CD8-positive, alpha-beta memory T cell (primary cell): ENCODE data around the gene TRIM52. TPM values are rescaled to one million over a fixed set of nuclear protein-coding genes. Genes with fewer than 3 reads are reported as not detected.
A peak's percentile ranks its signal among the peaks of the same experiment; 100 is the strongest.
"Not testable (repeated sequence)": the region's sequence is repeated elsewhere in the genome, so short reads cannot be mapped to it uniquely, and the experiment has no call there.

ENCODE experiments used
- CTCF ChIA-PET: fragments of 350-600 bp; sonication (Branson Sonifier 250); formaldehyde crosslinking; loops from one replicate; lab custom pipeline; 2021; ENCODE audit warnings: antibody characterized with exemption; lab: Charles Lee
- POLR2A ChIA-PET: fragments of 350-600 bp; sonication (Branson Sonifier 250); formaldehyde crosslinking; loops from one replicate; lab custom pipeline; 2021; ENCODE audit warnings: antibody characterized with exemption; lab: Charles Lee
- DNase-seq, 5 donors: peaks; one replicate each; pipeline versions ENCODE4 v3.0.0 to v3.0.0-alpha.2; 2020 to 2022; ENCODE audit warnings: mixed read lengths in 1 of 5
- H3K27ac ChIP-seq: one replicate; pipeline ENCODE4 v1.7.0; 2013; ENCODE audit warnings: low read depth, mild to moderate bottlenecking, low read length, moderate library complexity
- H3K27me3 ChIP-seq: 2 replicates; pipeline ENCODE4 v1.7.0; 2013; ENCODE audit warnings: low read length, mild to moderate bottlenecking; ENCODE audit not compliant: insufficient read depth, poor library complexity, severe bottlenecking
- H3K36me3 ChIP-seq: 2 replicates; pipeline ENCODE4 v1.7.0; 2013; ENCODE audit warnings: mild to moderate bottlenecking, low read length, moderate library complexity; ENCODE audit not compliant: insufficient read depth
- H3K4me1 ChIP-seq: 2 replicates; pipeline ENCODE4 v1.7.0; 2013; ENCODE audit warnings: mild to moderate bottlenecking, low read length, moderate library complexity; ENCODE audit not compliant: insufficient read depth
- H3K4me3 ChIP-seq: 2 replicates; pipeline ENCODE4 v1.7.0; 2013; ENCODE audit warnings: mild to moderate bottlenecking, low read length
- H3K9me3 ChIP-seq: 2 replicates; pipeline ENCODE4 v1.7.0; 2013; ENCODE audit warnings: mild to moderate bottlenecking, low read length
- H3K27ac Mint-ChIP-seq, 8 donors: one replicate each; pipeline ENCODE4 v1.8.0; 2020 to 2021; ENCODE audit warnings: mixed read lengths in 8 of 8, mild to moderate bottlenecking in 6 of 8, inconsistent platforms in 3 of 8, moderate library complexity in 3 of 8
- H3K27me3 Mint-ChIP-seq, 2 donors: one replicate each; pipeline ENCODE4 v1.8.0; 2020 to 2021; ENCODE audit warnings: mixed read lengths in 2 of 2, mild to moderate bottlenecking in 1 of 2, moderate library complexity in 1 of 2
- H3K36me3 Mint-ChIP-seq, 3 donors: one replicate each; pipeline ENCODE4 v1.8.0; 2020 to 2021; ENCODE audit warnings: mixed read lengths in 3 of 3, inconsistent platforms in 1 of 3, mild to moderate bottlenecking in 1 of 3
- H3K4me1 Mint-ChIP-seq, 3 donors: one replicate each; pipeline ENCODE4 v1.8.0; 2020 to 2021; ENCODE audit warnings: mixed read lengths in 3 of 3, inconsistent platforms in 1 of 3, mild to moderate bottlenecking in 1 of 3
- H3K4me3 Mint-ChIP-seq, 7 donors: one replicate each; pipeline ENCODE4 v1.8.0; 2020 to 2021; ENCODE audit warnings: mixed read lengths in 7 of 7, mild to moderate bottlenecking in 6 of 7, moderate library complexity in 4 of 7, inconsistent platforms in 2 of 7
- H3K9me3 Mint-ChIP-seq, 5 donors: one replicate each; pipeline ENCODE4 v1.8.0; 2020 to 2022; ENCODE audit warnings: mixed read lengths in 5 of 5, mild to moderate bottlenecking in 3 of 5, moderate library complexity in 2 of 5, inconsistent platforms in 1 of 5
- polyA plus RNA-seq: library from polyadenylated mRNA; unstranded; fragments of 300-500 nt; fragmentation: Illumina TruSeq; gene quantifications from one replicate; pipeline ENCODE4 v1.2.3, GENCODE V29; 2021
- total RNA-seq, 2 experiments: library from RNA; stranded (reverse); gene quantifications; one replicate each; pipeline ENCODE4 v1.2.3, GENCODE V29; 2021

Gene TRIM52
- total RNA-seq (10 to 100 TPM; 14.1 to 17.1 TPM), polyA plus RNA-seq (46.3 TPM)

- ChIA-PET POLR2A (interaction anchor here (0.6 to 4.7 kb wide), 10 partner anchors 9 to 458 kb away, joined by 3 to 118 read pairs (median 20); partner anchors contain the start of genes RACK1 and TRIM41), CTCF (interaction anchor here (1.0 to 3.5 kb wide), 13 partner anchors 9 to 92 kb away, joined by 3 to 39 read pairs (median 8); partner anchors contain the start of genes RACK1, TRIM41 and TRIM7)
- Mint-ChIP-seq H3K36me3 (peaks cover 5 to 52% (median 13%) of the 10 kb centered on the region in 3 donors), H3K4me3 (peak within 1 kb of the TSS; percentile 97 to 99 (median 98)), H3K9me3 (no peaks in the 10 kb centered on the region), H3K27ac (peak within 1 kb of the TSS; percentile 95 to 99 (median 98)), H3K4me1 (peaks cover 50 to 58% (median 54%) of the 10 kb centered on the region in 3 donors), H3K27me3 (no peaks in the 10 kb centered on the region)
- DNase-seq, result peak; percentile 83 to 95 (median 91)
- H3K27me3 ChIP-seq, result no peaks in the 10 kb centered on the region
- peak within 1 kb of the TSS; percentile 99 for H3K4me3 ChIP-seq
- H3K9me3 ChIP-seq, result no peaks in the 10 kb centered on the region
- peak within 1 kb of the TSS; percentile 99 for H3K27ac ChIP-seq
- peaks cover 7% of the 10 kb centered on the region for H3K36me3 ChIP-seq
- peaks cover 49% of the 10 kb centered on the region for H3K4me1 ChIP-seq
Measured at GRCh38 chr5:181260720-181261319, at the start of gene TRIM52. TSS of gene TRIM52 (minus strand) at chr5:181261143. CDS start at chr5:181260813, 330 bp downstream.

- H3K27me3 Mint-ChIP-seq, H3K36me3 Mint-ChIP-seq, CTCF ChIA-PET, POLR2A ChIA-PET, H3K4me1 ChIP-seq, H3K27me3 ChIP-seq, H3K4me3 Mint-ChIP-seq, H3K4me3 ChIP-seq, DNase-seq, H3K4me1 Mint-ChIP-seq, H3K9me3 Mint-ChIP-seq, H3K36me3 ChIP-seq, H3K27ac ChIP-seq, H3K9me3 ChIP-seq, H3K27ac Mint-ChIP-seq: not testable (repeated sequence)
Measured at GRCh38 chr5:181287331-181287730, 26.4 kb upstream of the TRIM52 start.

- H3K4me1 Mint-ChIP-seq, H3K36me3 ChIP-seq, H3K36me3 Mint-ChIP-seq, H3K9me3 ChIP-seq, POLR2A ChIA-PET, CTCF ChIA-PET, H3K4me1 ChIP-seq, H3K27me3 ChIP-seq, H3K27me3 Mint-ChIP-seq, H3K4me3 ChIP-seq, H3K4me3 Mint-ChIP-seq, H3K27ac ChIP-seq, H3K9me3 Mint-ChIP-seq, DNase-seq: not testable (repeated sequence)
- peak overlapping the region in 1 of 8 donors; percentile 17 for H3K27ac Mint-ChIP-seq
Measured at GRCh38 chr5:181285962-181286705, 25.2 kb upstream of the TRIM52 start.

GRCh38 chr5:181283841-181284755 lies 23.2 kb upstream of the TRIM52 start:
- DNase-seq, H3K27ac ChIP-seq, H3K4me3 ChIP-seq, H3K9me3 Mint-ChIP-seq, H3K27me3 ChIP-seq, H3K4me1 Mint-ChIP-seq, POLR2A ChIA-PET, H3K4me3 Mint-ChIP-seq, H3K9me3 ChIP-seq, CTCF ChIA-PET, H3K36me3 Mint-ChIP-seq, H3K27me3 Mint-ChIP-seq, H3K36me3 ChIP-seq, H3K4me1 ChIP-seq: not testable (repeated sequence)
- H3K27ac Mint-ChIP-seq, result peak overlapping the region in 3 of 8 donors; percentile 7 to 33 (median 24)

- Mint-ChIP-seq H3K9me3 (no peaks in the 10 kb centered on the region), H3K36me3 (no peaks in the 10 kb centered on the region), H3K4me3 (no peak overlapping the region), H3K4me1 (peaks cover 0 to 3% (median 0%) of the 10 kb centered on the region in 3 donors), H3K27ac (no peak overlapping the region), H3K27me3 (no peaks in the 10 kb centered on the region)
- Histone ChIP-seq H3K4me1 (no peaks in the 10 kb centered on the region), H3K27me3 (no peaks in the 10 kb centered on the region), H3K4me3 (no peak overlapping the region), H3K27ac (no peak overlapping the region), H3K36me3 (no peaks in the 10 kb centered on the region), H3K9me3 (no peaks in the 10 kb centered on the region)
- CTCF ChIA-PET, result no interaction called here
- POLR2A ChIA-PET, result no interaction called here
- DNase-seq, result no peak
Measured at GRCh38 chr5:181283347-181283746, 22.4 kb upstream of the TRIM52 start.

GRCh38 chr5:181282874-181283273 lies 21.9 kb upstream of the TRIM52 start:
- POLR2A ChIA-PET, result no interaction called here
- Mint-ChIP-seq H3K4me3 (no peak overlapping the region), H3K4me1 (peaks cover 0 to 3% (median 0%) of the 10 kb centered on the region in 3 donors), H3K36me3 (no peaks in the 10 kb centered on the region), H3K27ac (no peak overlapping the region), H3K27me3 (no peaks in the 10 kb centered on the region), H3K9me3 (no peaks in the 10 kb centered on the region)
- Histone ChIP-seq H3K9me3 (no peaks in the 10 kb centered on the region), H3K36me3 (no peaks in the 10 kb centered on the region), H3K27me3 (no peaks in the 10 kb centered on the region), H3K4me1 (no peaks in the 10 kb centered on the region), H3K4me3 (no peak overlapping the region), H3K27ac (no peak overlapping the region)
- CTCF ChIA-PET, result no interaction called here
- no peak for DNase-seq

- H3K4me1 ChIP-seq, H3K9me3 ChIP-seq, H3K27me3 ChIP-seq, DNase-seq, H3K4me1 Mint-ChIP-seq, H3K9me3 Mint-ChIP-seq, POLR2A ChIA-PET, H3K4me3 Mint-ChIP-seq, H3K36me3 ChIP-seq, H3K27ac ChIP-seq, H3K27ac Mint-ChIP-seq, H3K36me3 Mint-ChIP-seq, H3K27me3 Mint-ChIP-seq, H3K4me3 ChIP-seq: not testable (repeated sequence)
- CTCF ChIA-PET, result interaction anchor here (1.4 kb wide), 1 partner anchor 91 kb away, joined by 3 read pairs; no protein-coding TSS in a partner anchor
Measured at GRCh38 chr5:181282415-181282814, 21.5 kb upstream of the TRIM52 start.
